Trophoblast cell (in vitro differentiated cells and primary cell): ENCODE data around the gene TWIST2.
A peak's percentile ranks its signal among the peaks of the same experiment; 100 is the strongest.

Experiments
- DNase-seq, 2 donors: peaks; one replicate each; pipeline ENCODE4 v3.0.0-alpha.2; 2016
- H2AFZ ChIP-seq: 2 replicates; pipeline ENCODE4 v1.6.1; 2013; ENCODE audit warnings: low read length, moderate library complexity, mild to moderate bottlenecking; ENCODE audit not compliant: insufficient read depth, poor library complexity
- H2AK5ac ChIP-seq: 2 replicates; pipeline ENCODE4 v1.6.1; 2013; ENCODE audit warnings: mild to moderate bottlenecking, low read length
- H2BK120ac ChIP-seq: 2 replicates; pipeline ENCODE4 v1.6.1; 2013; ENCODE audit warnings: low read length, mild to moderate bottlenecking, moderate library complexity; ENCODE audit not compliant: insufficient read depth, poor library complexity
- H2BK12ac ChIP-seq: 2 replicates; pipeline ENCODE4 v1.6.1; 2013; ENCODE audit warnings: mild to moderate bottlenecking, low read length, moderate library complexity
- H2BK5ac ChIP-seq: 2 replicates; pipeline ENCODE4 v1.6.1; 2013; ENCODE audit warnings: low read length, low read depth, moderate library complexity, mild to moderate bottlenecking; ENCODE audit not compliant: poor library complexity
- H3K14ac ChIP-seq: 2 replicates; pipeline ENCODE4 v1.6.1; 2013; ENCODE audit warnings: mild to moderate bottlenecking, low read length
- H3K18ac ChIP-seq: 2 replicates; pipeline ENCODE4 v1.6.1; 2013; ENCODE audit warnings: mild to moderate bottlenecking, low read length
- H3K23ac ChIP-seq: 2 replicates; pipeline ENCODE4 v1.6.1; 2013; ENCODE audit warnings: low read length
- H3K27ac ChIP-seq: 2 replicates; pipeline ENCODE4 v1.5.1; 2013; ENCODE audit warnings: low read depth, mild to moderate bottlenecking, inconsistent platforms, low read length, moderate library complexity
- H3K27me3 ChIP-seq: 2 replicates; pipeline ENCODE4 v1.6.1; 2013; ENCODE audit warnings: inconsistent platforms, mild to moderate bottlenecking, low read length, moderate library complexity; ENCODE audit not compliant: insufficient read depth
- H3K36me3 ChIP-seq, 2 experiments: 1 replicate in 1 of 2; 2 replicates in 1 of 2; pipeline ENCODE4 v1.6.1; 2013; ENCODE audit warnings: low read length in 2 of 2, mild to moderate bottlenecking in 2 of 2, moderate library complexity in 1 of 2; ENCODE audit not compliant: insufficient read depth in 2 of 2, control insufficient read depth in 1 of 2
- H3K4ac ChIP-seq: 2 replicates; pipeline ENCODE4 v1.6.1; 2013; ENCODE audit warnings: low read depth, mild to moderate bottlenecking, low read length, moderate library complexity
- H3K4me1 ChIP-seq, 2 experiments: 1 replicate in 1 of 2; 2 replicates in 1 of 2; pipeline ENCODE4 v1.6.1; 2013; ENCODE audit warnings: low read length in 2 of 2, mild to moderate bottlenecking in 2 of 2, moderate library complexity in 1 of 2; ENCODE audit not compliant: insufficient read depth in 2 of 2, control insufficient read depth in 1 of 2
- H3K4me2 ChIP-seq: 2 replicates; pipeline ENCODE4 v1.6.1; 2013; ENCODE audit warnings: inconsistent platforms, mild to moderate bottlenecking, low read length, moderate library complexity
- H3K4me3 ChIP-seq: 2 replicates; pipeline ENCODE4 v1.5.1; 2013; ENCODE audit warnings: mild to moderate bottlenecking, low read depth, low read length, inconsistent platforms
- H3K79me1 ChIP-seq: one replicate; pipeline ENCODE4 v1.6.1; 2013; ENCODE audit warnings: low read length
- H3K79me2 ChIP-seq: 2 replicates; pipeline ENCODE4 v1.6.1; 2013; ENCODE audit warnings: low read length, mild to moderate bottlenecking; ENCODE audit not compliant: control insufficient read depth, insufficient read depth, poor library complexity
- H3K9ac ChIP-seq: 2 replicates; pipeline ENCODE4 v1.6.1; 2013; ENCODE audit warnings: mild to moderate bottlenecking, low read length
- H3K9me3 ChIP-seq: 2 replicates; pipeline ENCODE4 v1.6.1; 2013; ENCODE audit warnings: low read depth, mild to moderate bottlenecking, control low read depth, inconsistent platforms, low read length; ENCODE audit not compliant: insufficient read depth
- H4K12ac ChIP-seq: 2 replicates; pipeline ENCODE4 v1.6.1; 2013; ENCODE audit warnings: low read depth, mild to moderate bottlenecking, low read length, moderate library complexity
- H4K8ac ChIP-seq: 2 replicates; pipeline ENCODE4 v1.6.1; 2013; ENCODE audit warnings: low read depth, mild to moderate bottlenecking, low read length, moderate library complexity
- H4K91ac ChIP-seq: one replicate; pipeline ENCODE4 v1.6.1; 2013; ENCODE audit warnings: low read depth, mild to moderate bottlenecking, low read length, moderate library complexity
- WGBS: extraction: QIAGEN DNeasy Blood & Tissue Kit; methylation state at CpG from one replicate; pipeline ENCODE4 v1.1.7; 2013; ENCODE audit warnings: missing lambda C conversion rate; ENCODE audit not compliant: insufficient read length, insufficient coverage; ENCODE audit errors: extremely low coverage; 5-methylcytosine and 5-hydroxymethylcytosine counted together

The TWIST2 gene

GRCh38 chr2:238865744-238866355 is 18.0 kb downstream of the TWIST2 start:
- Histone ChIP-seq H4K12ac (no peak overlapping the region), H4K8ac (no peak overlapping the region), H3K23ac (no peak overlapping the region), H3K18ac (no peak overlapping the region), H2AK5ac (peak overlapping the region; percentile 75), H3K14ac (peak overlapping the region; percentile 42), H3K9me3 (peaks cover 3% of the 10 kb centered on the region), H3K4ac (no peak overlapping the region), H2BK12ac (peak overlapping the region; percentile 78), H3K27me3 (no peaks in the 10 kb centered on the region), H3K4me3 (no peak overlapping the region), H3K79me2 (no peaks in the 10 kb centered on the region), H4K91ac (no peak overlapping the region), H3K4me1 (peaks cover 20 to 25% of the 10 kb centered on the region in 2 experiments), H2BK5ac (no peak overlapping the region), H3K9ac (no peak overlapping the region), H2AFZ (no peak overlapping the region), H2BK120ac (no peak overlapping the region), H3K4me2 (no peak overlapping the region), H3K36me3 (no peaks in the 10 kb centered on the region), H3K27ac (no peak overlapping the region), H3K79me1 (peaks cover 11% of the 10 kb centered on the region)
- DNase-seq: no peak
- WGBS: no CpG with 5 or more reads among the region's 15 CpGs

GRCh38 chr2:238866656-238867277 is 18.9 kb downstream of the TWIST2 start:
- Histone ChIP-seq H4K12ac (no peak overlapping the region), H2AFZ (no peak overlapping the region), H3K4me2 (no peak overlapping the region), H3K23ac (no peak overlapping the region), H4K91ac (peak overlapping the region; percentile 16), H3K79me2 (no peaks in the 10 kb centered on the region), H3K4me1 (peaks cover 20 to 25% of the 10 kb centered on the region in 2 experiments), H3K79me1 (peaks cover 11% of the 10 kb centered on the region), H4K8ac (no peak overlapping the region), H3K27ac (no peak overlapping the region), H3K14ac (no peak overlapping the region), H3K18ac (no peak overlapping the region), H3K9ac (no peak overlapping the region), H3K4me3 (no peak overlapping the region), H2BK5ac (no peak overlapping the region), H2AK5ac (peak overlapping the region; percentile 2), H3K36me3 (no peaks in the 10 kb centered on the region), H2BK120ac (no peak overlapping the region), H3K9me3 (peaks cover 5% of the 10 kb centered on the region), H2BK12ac (peak overlapping the region; percentile 16), H3K27me3 (no peaks in the 10 kb centered on the region), H3K4ac (no peak overlapping the region)
- WGBS: no CpG with 5 or more reads among the region's 17 CpGs
- DNase-seq: no peak

DNA sequence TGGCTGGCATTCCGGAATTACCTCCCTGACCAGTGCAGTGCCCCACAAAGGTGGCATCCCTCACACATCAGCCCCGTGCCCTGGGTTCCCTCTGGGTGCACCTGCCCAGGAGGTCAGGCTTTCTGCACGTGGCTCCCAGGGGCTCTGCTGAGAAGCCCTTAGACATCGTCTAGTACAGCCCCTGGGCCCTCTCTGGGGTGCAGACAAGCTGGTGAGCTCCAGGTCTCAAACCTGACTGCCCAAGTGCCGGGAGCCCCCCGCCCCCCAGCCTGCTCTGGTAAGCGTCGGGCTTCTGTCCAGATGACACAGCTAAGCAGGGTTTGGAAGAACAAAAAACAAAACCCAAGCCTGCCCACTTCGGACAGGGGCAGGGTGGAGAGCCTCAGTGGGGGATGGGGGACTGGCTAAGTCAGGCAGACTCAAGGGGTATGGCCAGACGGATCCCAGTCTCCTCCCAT is 20.2 kb downstream of the TWIST2 start:
- H4K8ac ChIP-seq: no peak overlapping the region
- peaks cover 11% of the 10 kb centered on the region for H3K79me1 ChIP-seq
- no peak overlapping the region for H3K9ac ChIP-seq
- no peak overlapping the region for H3K18ac ChIP-seq
- no peak overlapping the region for H2BK120ac ChIP-seq
- no peak overlapping the region for H3K27ac ChIP-seq
- peaks cover 20 to 25% of the 10 kb centered on the region in 2 experiments for H3K4me1 ChIP-seq
- H3K9me3 ChIP-seq: peaks cover 5% of the 10 kb centered on the region
- no peak overlapping the region for H2BK5ac ChIP-seq
- H3K27me3 ChIP-seq: no peaks in the 10 kb centered on the region
- no peaks in the 10 kb centered on the region for H3K79me2 ChIP-seq
- H3K4me2 ChIP-seq: no peak overlapping the region
- no peak overlapping the region for H3K23ac ChIP-seq
- H4K12ac ChIP-seq: no peak overlapping the region
- no CpG with 5 or more reads among the region's 10 CpGs for WGBS
- H3K4me3 ChIP-seq: no peak overlapping the region
- H3K4ac ChIP-seq: no peak overlapping the region
- H2AFZ ChIP-seq: no peak overlapping the region
- H4K91ac ChIP-seq: no peak overlapping the region
- H3K14ac ChIP-seq: no peak overlapping the region
- no peak for DNase-seq
- H2BK12ac ChIP-seq: peak overlapping the region; percentile 35
- no peaks in the 10 kb centered on the region for H3K36me3 ChIP-seq
- no peak overlapping the region for H2AK5ac ChIP-seq

- Histone ChIP-seq H4K12ac (no peak overlapping the region), H3K4me3 (no peak overlapping the region), H3K4me1 (peaks cover 17 to 20% of the 10 kb centered on the region in 2 experiments), H3K36me3 (no peaks in the 10 kb centered on the region), H3K79me2 (no peaks in the 10 kb centered on the region), H3K27ac (no peak overlapping the region), H3K4me2 (no peak overlapping the region), H2BK5ac (no peak overlapping the region), H3K79me1 (peaks cover 9% of the 10 kb centered on the region), H4K8ac (no peak overlapping the region), H3K4ac (no peak overlapping the region), H2BK12ac (peak overlapping the region; percentile 35), H2AK5ac (peak overlapping the region; percentile 67), H4K91ac (no peak overlapping the region), H3K14ac (no peak overlapping the region), H3K27me3 (no peaks in the 10 kb centered on the region), H2BK120ac (no peak overlapping the region), H2AFZ (no peak overlapping the region), H3K9ac (no peak overlapping the region), H3K9me3 (peaks cover 5% of the 10 kb centered on the region), H3K18ac (no peak overlapping the region), H3K23ac (no peak overlapping the region)
- no CpG with 5 or more reads among the region's 25 CpGs for WGBS
- DNase-seq: no peak
Observed at GRCh38 chr2:238868616-238869292, 20.9 kb downstream of the TWIST2 start.
